ENCODE measurements around the gene KIAA1958.

DNA sequence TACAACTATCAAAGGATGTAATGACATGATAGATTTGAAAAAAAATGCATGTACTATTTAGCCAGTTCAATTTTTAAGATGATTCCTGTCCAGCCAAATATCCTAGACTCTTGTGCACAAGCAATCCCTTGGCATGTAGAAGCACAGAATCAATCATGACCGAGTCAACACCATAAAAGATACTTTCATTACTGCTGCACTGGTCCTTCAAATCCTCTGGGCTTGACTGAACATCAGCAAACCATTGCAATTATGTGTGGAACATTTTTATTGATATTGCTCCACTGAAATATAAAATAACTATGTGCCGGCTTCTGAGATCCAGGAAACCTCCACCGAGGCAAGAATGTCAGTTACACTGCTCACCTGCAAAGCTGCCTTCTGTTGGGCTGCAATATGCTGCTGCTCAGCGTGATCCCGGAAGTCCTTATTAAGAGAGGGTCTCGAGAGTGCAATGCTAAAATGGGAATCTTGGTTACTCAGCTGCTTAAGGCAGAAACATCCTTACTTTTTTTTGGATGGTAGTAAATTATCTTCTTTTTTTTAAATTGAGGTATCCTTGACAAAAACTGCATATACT, 202.6 kb downstream of the KIAA1958 start:
- TF ChIP-seq, protein P1, sequence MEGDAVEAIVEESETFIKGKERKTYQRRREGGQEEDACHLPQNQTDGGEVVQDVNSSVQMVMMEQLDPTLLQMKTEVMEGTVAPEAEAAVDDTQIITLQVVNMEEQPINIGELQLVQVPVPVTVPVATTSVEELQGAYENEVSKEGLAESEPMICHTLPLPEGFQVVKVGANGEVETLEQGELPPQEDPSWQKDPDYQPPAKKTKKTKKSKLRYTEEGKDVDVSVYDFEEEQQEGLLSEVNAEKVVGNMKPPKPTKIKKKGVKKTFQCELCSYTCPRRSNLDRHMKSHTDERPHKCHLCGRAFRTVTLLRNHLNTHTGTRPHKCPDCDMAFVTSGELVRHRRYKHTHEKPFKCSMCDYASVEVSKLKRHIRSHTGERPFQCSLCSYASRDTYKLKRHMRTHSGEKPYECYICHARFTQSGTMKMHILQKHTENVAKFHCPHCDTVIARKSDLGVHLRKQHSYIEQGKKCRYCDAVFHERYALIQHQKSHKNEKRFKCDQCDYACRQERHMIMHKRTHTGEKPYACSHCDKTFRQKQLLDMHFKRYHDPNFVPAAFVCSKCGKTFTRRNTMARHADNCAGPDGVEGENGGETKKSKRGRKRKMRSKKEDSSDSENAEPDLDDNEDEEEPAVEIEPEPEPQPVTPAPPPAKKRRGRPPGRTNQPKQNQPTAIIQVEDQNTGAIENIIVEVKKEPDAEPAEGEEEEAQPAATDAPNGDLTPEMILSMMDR (IDR thresholded peaks at IDR 0.05; ENCODE audit: low read length) = no peak
- no peak for TF ChIP-seq EZH2 (IDR thresholded peaks at IDR 0.05; ENCODE audit: borderline replicate concordance, low read length)
